Measurements from ENCODE around the gene HECTD4. TPM values are rescaled to one million over a fixed set of nuclear protein-coding genes. Genes with fewer than 3 reads are reported as not detected.

HECTD4 gene
- total and polyA plus RNA-seq, 10 donors, result 5.4 to 70.8 (median 50.1) TPM

GRCh38 chr12:112275836-112276235 is 106.4 kb downstream of the HECTD4 start:
- intact Hi-C loops (cut with DNase I; ENCODE audit: low total_unique reads), result no loop called here
- H3K27me3 ChIP-seq (replicated peaks in 1 of 7), result no peaks in the 10 kb centered on the region
- H3K4me3 ChIP-seq, result no peak overlapping the region
- H3K4me1 ChIP-seq, result no peaks in the 10 kb centered on the region
- no peaks in the 10 kb centered on the region for H3K9me3 ChIP-seq
- H3K27ac ChIP-seq, result no peak overlapping the region
- DNase-seq, result no peak
- no peak for TF ChIP-seq POLR2A (IDR thresholded peaks at IDR 0.05)
- no peak for TF ChIP-seq CTCF (IDR thresholded peaks at IDR 0.05 in 8 of 11, conservative IDR thresholded peaks at IDR 0.05 in 3 of 11)
- no peak for TF ChIP-seq POLR2AphosphoS5 (IDR thresholded peaks at IDR 0.05)
- 80 to 99% (median 91%) methylated on average over 3 of the region's 3 CpGs for WGBS, 5 donors
- peaks cover 0 to 81% (median 48%) of the 10 kb centered on the region in 6 donors for H3K36me3 ChIP-seq

- H3K4me1 ChIP-seq, result no peaks in the 10 kb centered on the region
- WGBS, 5 donors, result 94 to 100% (median 98%) methylated on average over 2 of the region's 2 CpGs
- H3K36me3 ChIP-seq, result peaks cover 0 to 87% (median 53%) of the 10 kb centered on the region in 6 donors
- DNase-seq, result no peak
- no peaks in the 10 kb centered on the region for H3K27me3 ChIP-seq (replicated peaks in 1 of 7)
- no peaks in the 10 kb centered on the region for H3K9me3 ChIP-seq
- TF ChIP-seq CTCF (IDR thresholded peaks at IDR 0.05 in 8 of 11, conservative IDR thresholded peaks at IDR 0.05 in 3 of 11) (no peak), POLR2A (IDR thresholded peaks at IDR 0.05) (no peak), POLR2AphosphoS5 (IDR thresholded peaks at IDR 0.05) (no peak)
- H3K4me3 ChIP-seq, result no peak overlapping the region
- no peak overlapping the region for H3K27ac ChIP-seq
- intact Hi-C loops (cut with DNase I; ENCODE audit: low total_unique reads), result no loop called here
Observed at GRCh38 chr12:112275207-112275606, 107.0 kb downstream of the HECTD4 start.

GRCh38 chr12:112270673-112271072 is 111.6 kb downstream of the HECTD4 start:
- no peak overlapping the region for H3K4me3 ChIP-seq
- TF ChIP-seq CTCF (IDR thresholded peaks at IDR 0.05 in 8 of 11, conservative IDR thresholded peaks at IDR 0.05 in 3 of 11) (no peak), POLR2A (IDR thresholded peaks at IDR 0.05) (no peak), POLR2AphosphoS5 (IDR thresholded peaks at IDR 0.05) (no peak)
- 74 to 88% (median 85%) methylated on average over 1 of the region's 1 CpG for WGBS, 5 donors
- H3K27ac ChIP-seq, result no peak overlapping the region
- intact Hi-C loops (cut with DNase I; ENCODE audit: low total_unique reads), result no loop called here
- no peak for DNase-seq
- H3K27me3 ChIP-seq (replicated peaks in 1 of 7), result no peaks in the 10 kb centered on the region
- no peaks in the 10 kb centered on the region for H3K4me1 ChIP-seq
- peaks cover 0 to 93% (median 67%) of the 10 kb centered on the region in 6 donors for H3K36me3 ChIP-seq
- no peaks in the 10 kb centered on the region for H3K9me3 ChIP-seq

- WGBS, 5 donors, result 91 to 100% (median 97%) methylated on average over 2 of the region's 2 CpGs
- peaks cover 0 to 96% (median 56%) of the 10 kb centered on the region in 6 donors for H3K36me3 ChIP-seq
Observed at GRCh38 chr12:112266473-112266872, 115.8 kb downstream of the HECTD4 start.

More at GRCh38 chr12:112266473-112266872, 115.8 kb downstream of the HECTD4 start:
- Histone ChIP-seq H3K4me3 (no peak overlapping the region), H3K4me1 (no peaks in the 10 kb centered on the region), H3K27me3 (replicated peaks in 1 of 7) (no peaks in the 10 kb centered on the region), H3K9me3 (no peaks in the 10 kb centered on the region), H3K27ac (no peak overlapping the region)
- TF ChIP-seq CTCF (IDR thresholded peaks at IDR 0.05 in 8 of 11, conservative IDR thresholded peaks at IDR 0.05 in 3 of 11) (no peak), POLR2A (IDR thresholded peaks at IDR 0.05) (no peak), POLR2AphosphoS5 (IDR thresholded peaks at IDR 0.05) (no peak)
- no peak for DNase-seq
- intact Hi-C loops (cut with DNase I; ENCODE audit: low total_unique reads), result no loop called here
